GM19328 (cell line): ENCODE measurements around the gene PTPRG.

ENCODE experiments used
- ATAC-seq: cut with Tn5 transposase; IDR thresholded peaks from one replicate; pipeline ENCODE4 v1.9.1; 2021; ENCODE audit warnings: mild to moderate bottlenecking, moderate library complexity; ENCODE audit not compliant: unreplicated experiment

Gene PTPRG

GRCh38 chr3:62241279-62241678, 679.9 kb downstream of the PTPRG start:
- no peak for ATAC-seq

GRCh38 chr3:62242831-62243509, 681.6 kb downstream of the PTPRG start:
- no peak for ATAC-seq

- ATAC-seq: no peak
These were observed 684.7 kb downstream of the PTPRG start for GRCh38 chr3:62246094-62246493.

GRCh38 chr3:62246985-62247384, 685.6 kb downstream of the PTPRG start:
- ATAC-seq: no peak

- no peak for ATAC-seq
These were observed 687.5 kb downstream of the PTPRG start for GRCh38 chr3:62248734-62249483.

GRCh38 chr3:62249484-62249776, 688.1 kb downstream of the PTPRG start:
- ATAC-seq: no peak

- ATAC-seq: no peak
These were observed 688.6 kb downstream of the PTPRG start for GRCh38 chr3:62249855-62250543.

- ATAC-seq: no peak
These were observed 691.2 kb downstream of the PTPRG start for GRCh38 chr3:62252438-62253157.

- ATAC-seq: no peak
These were observed 692.6 kb downstream of the PTPRG start for GRCh38 chr3:62253971-62254370.

- no peak for ATAC-seq
These were observed 694.4 kb downstream of the PTPRG start for GRCh38 chr3:62255758-62256157.

- ATAC-seq: no peak
These were observed 698.6 kb downstream of the PTPRG start for GRCh38 chr3:62259924-62260323.

- ATAC-seq: no peak
These were observed 699.3 kb downstream of the PTPRG start for GRCh38 chr3:62260655-62261054.

GRCh38 chr3:62261121-62261520, 699.8 kb downstream of the PTPRG start:
- ATAC-seq: no peak

GRCh38 chr3:62261736-62262135, 700.4 kb downstream of the PTPRG start:
- ATAC-seq: no peak

GRCh38 chr3:62265528-62265927, 704.2 kb downstream of the PTPRG start:
- no peak for ATAC-seq

- ATAC-seq: no peak
These were observed 705.4 kb downstream of the PTPRG start for GRCh38 chr3:62266668-62267283.

GRCh38 chr3:62276658-62277180, 715.3 kb downstream of the PTPRG start:
- no peak for ATAC-seq

- ATAC-seq: no peak
These were observed 716.1 kb downstream of the PTPRG start for GRCh38 chr3:62277450-62277849.

GRCh38 chr3:62277986-62278385, 716.6 kb downstream of the PTPRG start:
- ATAC-seq: no peak

GRCh38 chr3:62281726-62282125, 720.4 kb downstream of the PTPRG start:
- no peak for ATAC-seq

GRCh38 chr3:62284442-62284841, 723.1 kb downstream of the PTPRG start:
- no peak for ATAC-seq
